Measurements from ENCODE around the gene PCNT. TPM values are rescaled to one million over a fixed set of nuclear protein-coding genes. Genes with fewer than 3 reads are reported as not detected.

PCNT gene
- polyA plus RNA-seq, 1 donor: 17.9 TPM

DNA sequence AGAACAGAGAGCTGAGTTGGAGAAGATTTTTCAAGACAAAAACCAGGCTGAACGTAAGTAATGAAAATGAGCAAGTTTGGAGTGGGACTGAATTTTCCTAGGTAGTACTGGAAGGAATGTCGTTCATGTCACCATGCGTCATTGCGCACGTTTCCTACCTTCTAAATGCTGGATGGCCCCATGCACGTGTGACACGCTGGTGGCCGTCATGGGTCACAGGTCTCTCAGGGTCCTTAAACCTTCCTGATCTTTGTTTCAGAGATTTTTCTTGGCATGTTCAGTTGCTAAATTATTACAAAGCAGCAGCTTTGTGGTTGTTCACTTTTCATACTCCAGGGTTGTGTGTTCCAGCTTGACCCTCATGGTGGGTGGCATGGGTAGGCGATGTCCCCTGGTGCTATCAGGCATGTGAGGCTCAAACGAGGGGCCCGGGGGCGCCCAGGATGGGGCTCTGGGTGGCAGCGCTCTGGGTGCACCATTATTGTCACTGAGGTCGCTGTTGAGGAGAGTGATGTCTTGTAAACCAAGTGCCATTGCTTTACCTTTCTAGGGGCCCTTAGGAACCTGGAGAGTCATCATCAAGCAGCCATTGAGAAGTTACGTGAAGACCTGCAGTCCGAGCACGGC, 25.3 kb downstream of the PCNT start:
- no peak for DNase-seq
- Histone ChIP-seq H3K9me3 (ENCODE audit: control insufficient read depth, low read depth, low read length) (no peaks in the 10 kb centered on the region), H3K4me3 (ENCODE audit: low read length) (no peak overlapping the region), H3K4me1 (ENCODE audit: control insufficient read depth, insufficient read depth, low read length) (no peaks in the 10 kb centered on the region), H3K27ac (ENCODE audit: low read length) (no peak overlapping the region), H3K27me3 (ENCODE audit: control insufficient read depth, insufficient read depth, low read length) (no peaks in the 10 kb centered on the region), H3K36me3 (ENCODE audit: control insufficient read depth, insufficient read depth, low read length) (peaks cover 82% of the 10 kb centered on the region)
- no CpG with 5 or more reads among the region's 17 CpGs for WGBS (ENCODE audit: insufficient coverage, low lambda C conversion rate)

DNA sequence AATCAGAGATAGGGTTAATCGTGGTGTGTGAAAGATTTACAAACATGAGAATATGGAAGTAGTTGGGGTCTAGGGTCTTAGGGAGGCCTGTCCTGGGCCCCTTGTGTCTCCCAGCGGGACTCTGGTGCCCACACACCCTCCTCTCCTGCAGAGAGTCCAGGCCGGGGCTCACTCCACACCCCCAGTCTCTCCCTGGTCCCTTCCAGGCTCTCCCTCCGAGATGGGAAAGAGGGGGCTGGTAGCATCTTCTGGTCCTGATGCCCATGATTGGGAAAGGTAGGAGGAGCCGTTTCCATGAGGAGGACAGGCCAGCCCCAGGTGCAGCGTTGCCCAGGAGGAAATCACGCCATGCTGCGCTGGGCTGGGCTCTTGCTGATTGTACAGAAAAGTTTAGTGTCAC, 26.6 kb downstream of the PCNT start:
- no peak overlapping the region for H3K27ac ChIP-seq (ENCODE audit: low read length)
- no peaks in the 10 kb centered on the region for H3K9me3 ChIP-seq (ENCODE audit: control insufficient read depth, low read depth, low read length)
- H3K27me3 ChIP-seq (ENCODE audit: control insufficient read depth, insufficient read depth, low read length): no peaks in the 10 kb centered on the region
- H3K4me3 ChIP-seq (ENCODE audit: low read length): no peak overlapping the region
- DNase-seq: no peak
- peaks cover 93% of the 10 kb centered on the region for H3K36me3 ChIP-seq (ENCODE audit: control insufficient read depth, insufficient read depth, low read length)
- H3K4me1 ChIP-seq (ENCODE audit: control insufficient read depth, insufficient read depth, low read length): no peaks in the 10 kb centered on the region
- 100% methylated on average over 1 of the region's 8 CpGs for WGBS (ENCODE audit: insufficient coverage, low lambda C conversion rate)

DNA sequence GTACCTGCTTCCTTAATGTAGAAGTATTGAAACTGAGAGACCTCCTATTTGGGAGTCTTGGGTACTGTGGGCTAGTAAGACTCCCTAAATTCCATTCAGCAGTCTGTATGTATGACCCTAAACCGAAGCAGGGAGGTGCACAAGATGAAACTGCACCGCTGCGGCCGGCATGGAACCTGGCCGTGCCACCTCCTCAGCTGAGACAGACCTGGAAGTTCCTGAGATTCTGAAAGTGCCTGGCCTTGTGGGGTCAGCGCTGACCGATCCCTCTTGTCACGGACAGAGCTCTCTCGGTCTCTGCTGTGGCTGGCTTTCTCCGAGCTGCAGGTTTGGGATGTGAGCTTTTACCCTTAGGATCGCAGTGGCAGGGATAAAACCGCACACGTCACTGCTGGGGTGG, 27.0 kb downstream of the PCNT start:
- no CpG with 5 or more reads among the region's 13 CpGs for WGBS (ENCODE audit: insufficient coverage, low lambda C conversion rate)
- DNase-seq: no peak
- no peaks in the 10 kb centered on the region for H3K27me3 ChIP-seq (ENCODE audit: control insufficient read depth, insufficient read depth, low read length)
- H3K36me3 ChIP-seq (ENCODE audit: control insufficient read depth, insufficient read depth, low read length): peaks cover 93% of the 10 kb centered on the region
- no peaks in the 10 kb centered on the region for H3K9me3 ChIP-seq (ENCODE audit: control insufficient read depth, low read depth, low read length)
- H3K4me1 ChIP-seq (ENCODE audit: control insufficient read depth, insufficient read depth, low read length): no peaks in the 10 kb centered on the region
- no peak overlapping the region for H3K27ac ChIP-seq (ENCODE audit: low read length)
- H3K4me3 ChIP-seq (ENCODE audit: low read length): no peak overlapping the region

DNA sequence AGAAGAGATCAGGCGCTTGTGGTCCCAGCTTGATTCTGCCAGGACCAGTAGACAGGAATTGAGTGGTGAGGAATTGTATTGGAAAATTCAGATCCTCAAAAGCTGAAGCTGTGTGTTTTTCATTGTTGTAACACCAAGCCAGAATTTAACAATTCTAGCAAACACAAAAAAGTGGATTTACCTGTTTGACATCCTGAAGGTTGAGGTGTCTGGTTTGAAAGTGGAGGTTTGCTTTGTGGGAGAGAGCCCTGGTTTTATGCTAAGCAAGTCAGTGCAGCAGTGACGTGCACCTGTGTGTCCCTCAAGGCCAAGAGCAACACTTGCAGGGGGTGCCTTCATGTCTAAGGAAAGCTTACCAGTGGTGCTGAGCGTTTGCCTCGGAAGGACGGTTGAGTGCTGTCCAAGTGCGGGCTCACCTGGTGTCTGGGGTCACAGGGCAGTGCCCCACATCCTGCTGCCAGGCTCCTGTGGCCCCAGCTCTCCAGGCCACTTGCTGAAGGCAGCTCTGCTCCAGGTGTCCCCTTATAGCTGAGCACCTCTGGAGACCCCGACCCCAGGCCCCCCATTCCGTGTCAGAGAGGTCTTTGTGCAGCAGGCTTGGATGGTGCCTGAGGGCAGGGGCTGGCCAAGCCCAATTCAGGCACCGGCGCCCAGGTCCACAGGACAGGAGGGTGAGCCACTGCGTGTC, 27.7 kb downstream of the PCNT start:
- no CpG with 5 or more reads among the region's 11 CpGs for WGBS (ENCODE audit: insufficient coverage, low lambda C conversion rate)
- H3K4me1 ChIP-seq (ENCODE audit: control insufficient read depth, insufficient read depth, low read length): no peaks in the 10 kb centered on the region
- no peaks in the 10 kb centered on the region for H3K9me3 ChIP-seq (ENCODE audit: control insufficient read depth, low read depth, low read length)
- H3K27ac ChIP-seq (ENCODE audit: low read length): no peak overlapping the region
- H3K36me3 ChIP-seq (ENCODE audit: control insufficient read depth, insufficient read depth, low read length): peaks cover 93% of the 10 kb centered on the region
- H3K4me3 ChIP-seq (ENCODE audit: low read length): no peak overlapping the region
- no peak for DNase-seq
- H3K27me3 ChIP-seq (ENCODE audit: control insufficient read depth, insufficient read depth, low read length): no peaks in the 10 kb centered on the region

DNA sequence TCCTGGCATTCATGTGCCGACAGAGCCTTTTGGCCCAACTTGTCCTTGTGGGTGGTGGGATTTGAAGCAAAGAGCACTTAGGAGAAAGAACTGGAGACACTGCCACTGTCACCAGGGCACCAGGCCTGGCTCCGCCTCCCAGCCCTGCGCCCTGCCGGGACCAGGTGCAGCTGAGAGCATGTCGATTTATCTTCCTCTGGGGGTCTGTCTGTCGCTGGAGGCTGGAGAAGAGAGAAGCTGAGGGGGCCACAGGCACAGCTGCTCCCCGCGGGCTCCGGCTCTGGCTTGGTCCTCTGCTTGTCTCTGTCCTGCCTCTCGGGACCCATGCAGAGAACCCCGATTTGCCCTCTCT, 28.2 kb downstream of the PCNT start:
- Histone ChIP-seq H3K36me3 (ENCODE audit: control insufficient read depth, insufficient read depth, low read length) (peaks cover 92% of the 10 kb centered on the region), H3K4me3 (ENCODE audit: low read length) (no peak overlapping the region)
- WGBS (ENCODE audit: insufficient coverage, low lambda C conversion rate): no CpG with 5 or more reads among the region's 11 CpGs

DNA sequence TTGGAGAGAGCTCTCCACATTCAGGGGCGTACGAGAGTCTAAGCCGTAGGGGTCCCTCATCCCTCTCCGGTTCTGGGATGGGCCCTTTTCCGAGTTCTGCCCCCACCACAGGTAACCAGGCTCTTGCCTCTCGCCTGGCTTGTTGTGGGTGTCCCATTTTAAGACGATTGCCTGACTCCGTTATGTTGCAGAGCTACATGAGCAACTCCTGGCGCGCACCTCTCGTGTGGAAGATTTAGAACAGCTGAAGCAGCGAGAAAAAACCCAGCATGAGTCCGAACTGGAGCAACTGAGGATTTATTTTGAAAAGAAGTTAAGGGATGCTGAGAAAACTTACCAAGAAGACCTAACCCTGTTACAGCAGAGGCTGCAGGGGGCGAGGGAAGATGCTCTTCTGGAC, 29.0 kb downstream of the PCNT start:
- WGBS (ENCODE audit: insufficient coverage, low lambda C conversion rate): 90% methylated on average over 2 of the region's 14 CpGs
- H3K27me3 ChIP-seq (ENCODE audit: control insufficient read depth, insufficient read depth, low read length): no peaks in the 10 kb centered on the region
- no peak overlapping the region for H3K27ac ChIP-seq (ENCODE audit: low read length)
- H3K36me3 ChIP-seq (ENCODE audit: control insufficient read depth, insufficient read depth, low read length): peaks cover 89% of the 10 kb centered on the region
- H3K4me3 ChIP-seq (ENCODE audit: low read length): no peak overlapping the region
- H3K4me1 ChIP-seq (ENCODE audit: control insufficient read depth, insufficient read depth, low read length): no peaks in the 10 kb centered on the region
- H3K9me3 ChIP-seq (ENCODE audit: control insufficient read depth, low read depth, low read length): no peaks in the 10 kb centered on the region
- no peak for DNase-seq

More for the DNA sequence above, 28.2 kb downstream of the PCNT start:
- Histone ChIP-seq H3K4me1 (ENCODE audit: control insufficient read depth, insufficient read depth, low read length) (no peaks in the 10 kb centered on the region), H3K27ac (ENCODE audit: low read length) (no peak overlapping the region), H3K27me3 (ENCODE audit: control insufficient read depth, insufficient read depth, low read length) (no peaks in the 10 kb centered on the region), H3K9me3 (ENCODE audit: control insufficient read depth, low read depth, low read length) (no peaks in the 10 kb centered on the region)
- no peak for DNase-seq

DNA sequence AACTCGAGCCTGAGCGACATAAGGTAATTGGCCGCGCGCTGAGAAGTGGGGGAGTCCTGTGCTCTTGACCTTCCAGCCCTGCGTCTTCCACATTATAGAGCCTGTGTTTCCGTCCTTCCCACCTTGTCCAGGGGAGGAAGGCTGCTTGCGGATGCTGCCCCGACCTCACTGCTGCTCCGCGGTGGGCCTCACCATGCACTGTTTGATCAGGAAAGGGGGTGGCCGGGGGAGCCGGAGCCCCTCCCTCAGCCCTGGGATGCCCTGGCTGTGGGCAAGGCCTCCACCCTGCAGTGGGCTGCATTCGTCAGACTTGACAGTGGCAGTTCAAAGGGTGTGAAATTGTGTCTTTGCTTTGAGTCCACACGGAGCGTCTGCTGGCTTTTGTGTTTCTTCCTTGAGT, 30.1 kb downstream of the PCNT start:
- H3K27me3 ChIP-seq (ENCODE audit: control insufficient read depth, insufficient read depth, low read length): no peaks in the 10 kb centered on the region
- no peaks in the 10 kb centered on the region for H3K9me3 ChIP-seq (ENCODE audit: control insufficient read depth, low read depth, low read length)
- no CpG with 5 or more reads among the region's 16 CpGs for WGBS (ENCODE audit: insufficient coverage, low lambda C conversion rate)
- H3K4me3 ChIP-seq (ENCODE audit: low read length): no peak overlapping the region
- peaks cover 83% of the 10 kb centered on the region for H3K36me3 ChIP-seq (ENCODE audit: control insufficient read depth, insufficient read depth, low read length)
- H3K27ac ChIP-seq (ENCODE audit: low read length): no peak overlapping the region
- no peaks in the 10 kb centered on the region for H3K4me1 ChIP-seq (ENCODE audit: control insufficient read depth, insufficient read depth, low read length)
- DNase-seq: no peak

DNA sequence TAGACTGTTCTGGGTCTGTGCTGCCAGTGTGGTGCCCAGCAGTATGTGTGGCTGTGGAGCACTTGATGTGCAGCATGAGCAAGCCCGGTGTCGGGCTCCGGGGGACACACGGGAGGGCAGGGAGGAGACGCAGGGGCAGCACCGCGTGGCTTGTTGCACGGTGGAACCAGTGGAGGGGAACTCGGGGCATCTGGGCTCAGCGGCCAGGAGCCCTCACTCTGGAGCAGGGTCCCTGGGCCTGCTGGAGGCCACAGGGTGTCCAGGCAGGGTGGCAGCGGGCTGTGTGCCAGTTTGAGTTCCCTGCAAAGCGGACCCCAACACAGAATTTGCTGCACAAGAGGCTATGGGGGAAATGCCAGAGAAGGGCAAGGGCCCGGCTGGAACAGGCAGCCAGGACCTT, 30.6 kb downstream of the PCNT start:
- H3K36me3 ChIP-seq (ENCODE audit: control insufficient read depth, insufficient read depth, low read length): peaks cover 78% of the 10 kb centered on the region

DNA sequence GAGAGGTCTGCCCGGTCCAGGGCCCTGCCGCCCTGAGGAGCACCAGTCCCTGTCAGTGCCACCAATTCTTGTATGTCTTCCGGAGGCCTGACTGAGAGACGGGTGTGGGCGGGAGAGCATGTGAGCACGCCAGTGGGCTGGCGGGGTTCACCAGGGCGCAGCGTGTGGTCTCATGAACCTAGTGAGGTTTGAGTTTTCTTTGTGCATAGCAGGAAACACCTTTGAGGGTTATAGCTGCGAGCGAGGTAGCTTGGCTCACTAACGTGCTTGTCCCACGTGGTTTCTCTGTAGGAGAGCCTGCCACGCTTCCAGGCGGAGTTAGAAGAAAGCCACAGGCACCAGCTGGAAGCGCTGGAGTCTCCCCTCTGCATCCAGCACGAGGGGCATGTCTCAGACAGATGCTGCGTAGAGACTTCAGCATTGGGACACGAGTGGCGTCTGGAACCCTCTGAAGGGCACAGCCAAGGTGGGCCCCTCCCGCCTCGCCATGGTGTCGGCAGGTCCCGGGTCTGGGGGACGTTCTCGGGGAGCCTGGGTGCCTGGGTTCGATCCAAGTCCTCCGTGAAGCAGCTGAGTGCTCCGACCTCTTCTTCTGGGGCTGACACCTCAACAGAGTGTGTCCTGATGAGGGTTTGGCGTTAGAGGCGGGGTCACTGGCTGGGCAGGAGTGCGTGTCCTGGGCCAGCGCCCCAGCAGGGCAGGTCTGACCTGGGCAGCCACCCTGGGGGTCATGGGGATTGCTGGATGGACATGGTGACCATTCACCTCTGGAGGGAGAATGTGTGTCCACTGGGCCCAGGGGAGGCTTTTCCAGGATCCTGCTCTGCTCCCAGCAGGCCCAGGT, 31.4 kb downstream of the PCNT start:
- H3K9me3 ChIP-seq (ENCODE audit: control insufficient read depth, low read depth, low read length): no peaks in the 10 kb centered on the region
- no CpG with 5 or more reads among the region's 33 CpGs for WGBS (ENCODE audit: insufficient coverage, low lambda C conversion rate)
- no peaks in the 10 kb centered on the region for H3K27me3 ChIP-seq (ENCODE audit: control insufficient read depth, insufficient read depth, low read length)
- H3K4me1 ChIP-seq (ENCODE audit: control insufficient read depth, insufficient read depth, low read length): no peaks in the 10 kb centered on the region
- H3K27ac ChIP-seq (ENCODE audit: low read length): no peak overlapping the region
- H3K36me3 ChIP-seq (ENCODE audit: control insufficient read depth, insufficient read depth, low read length): peaks cover 70% of the 10 kb centered on the region
- no peak overlapping the region for H3K4me3 ChIP-seq (ENCODE audit: low read length)
- DNase-seq: no peak

More for the DNA sequence above, 30.6 kb downstream of the PCNT start:
- H3K4me1 ChIP-seq (ENCODE audit: control insufficient read depth, insufficient read depth, low read length): no peaks in the 10 kb centered on the region
- no peaks in the 10 kb centered on the region for H3K27me3 ChIP-seq (ENCODE audit: control insufficient read depth, insufficient read depth, low read length)
- H3K27ac ChIP-seq (ENCODE audit: low read length): no peak overlapping the region
- no peaks in the 10 kb centered on the region for H3K9me3 ChIP-seq (ENCODE audit: control insufficient read depth, low read depth, low read length)
- DNase-seq: no peak
- H3K4me3 ChIP-seq (ENCODE audit: low read length): no peak overlapping the region
- WGBS (ENCODE audit: insufficient coverage, low lambda C conversion rate): no CpG with 5 or more reads among the region's 13 CpGs

DNA sequence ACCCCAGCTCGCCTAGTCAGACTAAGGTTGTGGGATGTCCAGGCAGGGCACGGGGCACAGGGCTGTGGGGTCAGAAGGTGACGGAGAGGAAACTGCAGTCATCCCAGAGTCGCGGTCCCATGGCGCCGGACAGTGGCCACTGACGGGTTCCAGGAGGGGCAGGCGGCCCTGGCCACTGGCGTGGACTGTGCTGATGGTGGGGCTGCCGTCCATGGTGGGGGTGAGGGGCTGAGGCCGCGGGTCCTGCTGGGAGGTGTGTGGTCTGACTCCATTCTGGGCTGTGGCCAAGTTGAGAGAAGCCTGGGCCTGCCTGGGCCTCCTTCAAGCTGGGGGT, 32.0 kb downstream of the PCNT start:
- no peaks in the 10 kb centered on the region for H3K4me1 ChIP-seq (ENCODE audit: control insufficient read depth, insufficient read depth, low read length)
- no peak overlapping the region for H3K27ac ChIP-seq (ENCODE audit: low read length)
- no peaks in the 10 kb centered on the region for H3K27me3 ChIP-seq (ENCODE audit: control insufficient read depth, insufficient read depth, low read length)
- no peak overlapping the region for H3K4me3 ChIP-seq (ENCODE audit: low read length)
- no peak for DNase-seq
- peaks cover 65% of the 10 kb centered on the region for H3K36me3 ChIP-seq (ENCODE audit: control insufficient read depth, insufficient read depth, low read length)
- H3K9me3 ChIP-seq (ENCODE audit: control insufficient read depth, low read depth, low read length): no peaks in the 10 kb centered on the region
- no CpG with 5 or more reads among the region's 13 CpGs for WGBS (ENCODE audit: insufficient coverage, low lambda C conversion rate)
